Naive thymus-derived CD4-positive, alpha-beta T cell (primary cell): ENCODE results near the gene DHRS3. TPM values are rescaled to one million over a fixed set of nuclear protein-coding genes. Genes with fewer than 3 reads are reported as not detected.
A peak's percentile ranks its signal among the peaks of the same experiment; 100 is the strongest.

Source experiments
- ATAC-seq: fragments of 150-1000 bp; cut with Tn5 transposase; 2 replicates; pipeline ENCODE4 v1.10.0; 2021; ENCODE audit warnings: mild to moderate bottlenecking, moderate library complexity
- CTCF ChIA-PET: fragments of 350-600 bp; sonication (Branson Sonifier 250); formaldehyde crosslinking; loops from one replicate; lab custom pipeline; 2021; ENCODE audit warnings: antibody characterized with exemption; lab: Charles Lee
- POLR2A ChIA-PET: fragments of 350-600 bp; sonication (Branson Sonifier 250); formaldehyde crosslinking; loops from one replicate; lab custom pipeline; 2021; ENCODE audit warnings: antibody characterized with exemption, inconsistent platforms; lab: Charles Lee
- DNase-seq, 9 donors: peaks; one replicate each; pipeline versions ENCODE4 v3.0.0 to v3.0.0-alpha.2; 2020 to 2022; ENCODE audit warnings: mixed read lengths in 1 of 9
- H3K27ac ChIP-seq: one replicate; pipeline ENCODE4 v1.7.0; 2013; ENCODE audit warnings: mild to moderate bottlenecking, low read depth, low read length, moderate library complexity
- H3K27me3 ChIP-seq, 2 donors: one replicate each; pipeline ENCODE4 v1.7.0; 2013; ENCODE audit warnings: low read length in 2 of 2, mild to moderate bottlenecking in 2 of 2, moderate library complexity in 2 of 2; ENCODE audit not compliant: control insufficient read depth in 2 of 2, insufficient read depth in 2 of 2
- H3K36me3 ChIP-seq, 3 experiments: 1 replicate in 2 of 3; 2 replicates in 1 of 3; pipeline ENCODE4 v1.7.0; 2013; ENCODE audit warnings: low read length in 3 of 3, mild to moderate bottlenecking in 3 of 3, moderate library complexity in 1 of 3; ENCODE audit not compliant: insufficient read depth in 3 of 3, control insufficient read depth in 2 of 3
- H3K4me1 ChIP-seq, 2 donors: one replicate each; pipeline ENCODE4 v1.7.0; 2013; ENCODE audit warnings: low read length in 2 of 2, mild to moderate bottlenecking in 2 of 2, moderate library complexity in 1 of 2; ENCODE audit not compliant: control insufficient read depth in 2 of 2, insufficient read depth in 2 of 2
- H3K4me3 ChIP-seq: 2 replicates; pipeline ENCODE4 v1.7.0; 2013; ENCODE audit warnings: mild to moderate bottlenecking, low read length
- H3K9me3 ChIP-seq, 3 experiments: 1 replicate in 2 of 3; 2 replicates in 1 of 3; pipeline ENCODE4 v1.7.0; 2013; ENCODE audit warnings: low read length in 3 of 3; ENCODE audit not compliant: control insufficient read depth in 2 of 3
- H3K27ac Mint-ChIP-seq, 9 donors: one replicate each; pipeline ENCODE4 v1.8.0; 2020 to 2022; ENCODE audit warnings: mixed read lengths in 9 of 9, mild to moderate bottlenecking in 8 of 9, moderate library complexity in 5 of 9, inconsistent platforms in 2 of 9
- H3K27me3 Mint-ChIP-seq, 5 donors: one replicate each; pipeline ENCODE4 v1.8.0; 2021 to 2022; ENCODE audit warnings: mixed read lengths in 5 of 5, mild to moderate bottlenecking in 1 of 5
- H3K36me3 Mint-ChIP-seq, 5 donors: one replicate each; pipeline ENCODE4 v1.8.0; 2020 to 2022; ENCODE audit warnings: mixed read lengths in 5 of 5, mild to moderate bottlenecking in 3 of 5, inconsistent platforms in 1 of 5
- H3K4me1 Mint-ChIP-seq, 7 donors: one replicate each; pipeline ENCODE4 v1.8.0; 2020 to 2022; ENCODE audit warnings: mixed read lengths in 7 of 7, mild to moderate bottlenecking in 3 of 7, inconsistent platforms in 1 of 7
- H3K4me3 Mint-ChIP-seq, 10 donors: one replicate each; pipeline ENCODE4 v1.8.0; 2020 to 2022; ENCODE audit warnings: mild to moderate bottlenecking in 10 of 10, mixed read lengths in 10 of 10, moderate library complexity in 6 of 10, inconsistent platforms in 2 of 10
- H3K9me3 Mint-ChIP-seq, 11 donors: one replicate each; pipeline ENCODE4 v1.8.0; 2020 to 2022; ENCODE audit warnings: mixed read lengths in 11 of 11, mild to moderate bottlenecking in 4 of 11, inconsistent platforms in 1 of 11, moderate library complexity in 1 of 11
- intact Hi-C, 2 donors: fragments of 100-400 bp; cut with micrococcal nuclease; formaldehyde crosslinking; loops; one replicate each; pipeline ENCODE4 v1.15.1; 2023
- polyA plus RNA-seq, 2 donors: library from polyadenylated mRNA; unstranded; fragments of 300-500 nt; fragmentation: Illumina TruSeq; gene quantifications; one replicate each; pipeline ENCODE4 v1.2.3, GENCODE V29; 2021
- total RNA-seq, 6 experiments: library from RNA in 5 of 6; stranded (reverse) in 5 of 6; gene quantifications; 1 replicate in 5 of 6; 2 replicates in 1 of 6; pipeline ENCODE4 v1.2.3 and lab custom pipeline; 2021 to 2026

The DHRS3 gene
- total and polyA plus RNA-seq, 7 experiments from 2014 or later, result 39.9 to 115 (median 68.9) TPM

DNA sequence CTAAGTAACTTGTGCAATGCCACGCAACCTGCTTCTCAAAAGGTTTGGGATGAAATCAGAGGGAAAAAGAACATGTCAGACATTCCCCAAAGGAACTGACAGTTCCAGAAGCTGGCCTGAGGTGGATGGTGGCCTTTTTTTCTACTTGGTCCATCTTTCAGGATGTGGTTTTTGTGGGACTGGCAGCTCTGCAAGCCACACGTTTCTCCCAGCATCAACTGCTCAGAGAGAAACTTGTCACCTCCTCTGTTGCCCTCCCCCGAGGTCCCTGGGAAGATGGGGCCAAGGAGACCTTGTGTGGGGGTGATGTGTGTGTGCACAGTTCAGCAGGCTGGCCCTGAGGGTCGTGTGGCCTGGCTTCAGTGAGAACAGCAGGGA, 2.5 kb upstream of the DHRS3 start:
- peaks cover 0 to 10% (median 0%) of the 10 kb centered on the region in 11 donors for H3K9me3 Mint-ChIP-seq
- H3K27me3 Mint-ChIP-seq, result peaks cover 0 to 18% (median 0%) of the 10 kb centered on the region in 5 donors
- Histone ChIP-seq H3K4me1 (peaks cover 17 to 30% of the 10 kb centered on the region in 2 donors), H3K9me3 (no peaks in the 10 kb centered on the region), H3K27me3 (no peaks in the 10 kb centered on the region), H3K36me3 (peaks cover 0 to 11% (median 0%) of the 10 kb centered on the region in 3 experiments), H3K4me3 (no peak overlapping the region), H3K27ac (peak overlapping the region; percentile 1)
- H3K27ac Mint-ChIP-seq, result peak overlapping the region in 6 of 9 donors; percentile 17 to 97 (median 94)
- peaks cover 23 to 37% (median 33%) of the 10 kb centered on the region in 7 donors for H3K4me1 Mint-ChIP-seq
- ChIA-PET CTCF (interaction anchor here (0.6 to 8.1 kb wide), 14 partner anchors 10 to 569 kb away, joined by 3 to 110 read pairs (median 4); no protein-coding TSS in a partner anchor), POLR2A (interaction anchor here (0.7 to 7.4 kb wide), 4 partner anchors 19 to 301 kb away, joined by 3 to 204 read pairs (median 24); no protein-coding TSS in a partner anchor)
- DNase-seq (peak in 3 of 9 donors; percentile 24 to 36 (median 28)), ATAC-seq (no peak)
- H3K4me3 Mint-ChIP-seq, result peak overlapping the region; percentile 53 to 99 (median 99)
- intact Hi-C loops, result loop anchor here (1.0 to 2.0 kb wide), 4 partner anchors 39 to 392 kb away; no protein-coding TSS in a partner anchor
- peaks cover 0 to 7% (median 0%) of the 10 kb centered on the region in 5 donors for H3K36me3 Mint-ChIP-seq

DNA sequence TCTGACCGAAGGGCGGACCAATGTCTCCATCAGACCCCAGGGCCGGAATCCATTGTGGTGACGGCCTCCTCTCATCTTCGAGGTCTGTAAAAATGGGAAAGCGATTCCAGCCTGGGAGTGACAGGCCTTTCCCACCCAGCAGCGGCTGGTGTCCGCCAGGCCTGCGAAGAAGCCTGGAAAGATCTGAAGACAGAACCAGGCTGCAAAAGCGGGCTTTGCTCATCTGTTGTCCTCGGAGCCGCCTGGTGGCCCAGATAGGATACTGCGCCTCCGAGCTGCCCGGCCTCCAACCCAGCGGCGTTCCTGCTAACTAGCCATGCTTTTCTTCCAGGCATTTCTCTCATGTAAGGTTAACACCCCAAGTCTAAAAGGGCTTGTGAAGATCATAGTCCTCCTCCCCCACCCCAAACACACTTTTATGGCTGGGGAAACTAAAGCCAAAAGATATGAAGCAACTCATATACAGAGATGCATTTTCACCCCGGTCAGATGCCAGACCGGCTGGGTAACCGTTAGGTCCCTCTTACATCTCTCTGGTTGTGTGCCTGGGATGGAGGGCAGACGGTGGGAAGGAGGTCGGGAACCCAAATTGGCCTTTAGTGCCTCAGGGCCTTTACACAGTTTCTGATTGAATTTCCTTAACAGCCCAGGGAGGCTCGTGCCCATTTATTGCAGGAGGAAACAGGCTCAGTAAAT, 1.9 kb upstream of the DHRS3 start:
- peaks cover 27 to 41% (median 38%) of the 10 kb centered on the region in 7 donors for H3K4me1 Mint-ChIP-seq
- H3K27ac Mint-ChIP-seq, result peak overlapping the region; percentile 62 to 98 (median 94)
- intact Hi-C loops, result loop anchor here (1.0 to 10.0 kb wide), 20 partner anchors 19 to 815 kb away; partner anchors contain the start of genes CLCN6 (in 1 of the 2), MTHFR (in 1 of the 2), TNFRSF1B (in 1 of the 2) and VPS13D (in 1 of the 2)
- peaks cover 0 to 13% (median 0%) of the 10 kb centered on the region in 5 donors for H3K27me3 Mint-ChIP-seq
- peak; percentile 69 for ATAC-seq
- Histone ChIP-seq H3K27me3 (no peaks in the 10 kb centered on the region), H3K36me3 (peaks cover 0 to 11% (median 0%) of the 10 kb centered on the region in 3 experiments), H3K4me3 (peak overlapping the region; percentile 81), H3K27ac (peak overlapping the region; percentile 86), H3K9me3 (no peaks in the 10 kb centered on the region), H3K4me1 (peaks cover 22 to 35% of the 10 kb centered on the region in 2 donors)
- H3K9me3 Mint-ChIP-seq, result peaks cover 0 to 10% (median 0%) of the 10 kb centered on the region in 11 donors
- H3K36me3 Mint-ChIP-seq, result peaks cover 0 to 10% (median 0%) of the 10 kb centered on the region in 5 donors
- DNase-seq, result peak; percentile 64 to 83 (median 74)
- H3K4me3 Mint-ChIP-seq, result peak overlapping the region; percentile 90 to 99 (median 99)
- ChIA-PET CTCF (interaction anchor here (0.6 to 8.1 kb wide), 16 partner anchors 19 to 569 kb away, joined by 3 to 110 read pairs (median 4); no protein-coding TSS in a partner anchor), POLR2A (interaction anchor here (1.4 to 7.4 kb wide), 5 partner anchors 18 to 234 kb away, joined by 5 to 204 read pairs (median 22); no protein-coding TSS in a partner anchor)

DNA sequence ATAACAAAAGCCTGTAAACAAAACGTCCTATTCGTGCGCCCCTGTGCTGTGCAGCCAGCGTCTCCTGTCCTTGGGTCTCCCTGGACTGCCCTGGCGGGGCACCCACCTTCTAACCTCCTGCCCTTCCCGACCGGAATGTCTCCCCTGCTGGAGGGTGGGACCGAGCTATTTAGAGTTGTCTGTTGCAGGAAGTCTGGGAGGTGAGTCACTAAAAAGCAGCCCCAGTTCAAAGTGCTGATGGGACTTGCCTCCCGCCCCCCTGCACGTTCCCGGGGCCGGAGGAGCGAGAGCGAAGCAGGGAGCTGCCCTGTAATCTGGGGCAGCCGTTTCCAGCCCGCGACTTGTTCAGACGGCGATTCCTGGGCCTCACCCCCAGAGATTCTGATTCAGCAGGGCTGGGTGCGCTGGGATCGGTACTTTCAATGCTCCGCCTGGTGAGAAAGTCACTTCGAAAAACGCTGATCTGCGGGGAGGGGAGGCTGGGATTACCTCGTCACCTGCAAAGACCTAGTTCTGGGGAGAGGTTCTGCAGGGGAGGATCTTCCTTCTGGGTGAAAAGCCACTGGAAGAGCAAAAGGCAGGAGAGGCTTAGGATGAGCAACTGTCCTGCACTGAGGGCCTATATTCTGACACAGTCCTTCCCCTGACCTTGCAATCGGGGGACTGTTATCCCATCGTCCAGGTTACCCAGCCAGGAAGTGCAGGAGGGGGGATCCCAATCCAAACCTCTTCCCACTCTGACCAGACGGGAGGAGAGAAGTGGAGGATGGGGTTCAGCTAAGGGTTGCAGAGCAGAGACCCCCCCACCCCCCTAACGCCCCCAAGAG, 1.2 kb upstream of the DHRS3 start:
- Mint-ChIP-seq H3K27ac (peak overlapping the region; percentile 94 to 98 (median 97)), H3K9me3 (peaks cover 0 to 10% (median 0%) of the 10 kb centered on the region in 11 donors), H3K4me1 (peaks cover 33 to 49% (median 46%) of the 10 kb centered on the region in 7 donors), H3K4me3 (peak overlapping the region; percentile 90 to 99 (median 99)), H3K27me3 (peaks cover 0 to 13% (median 0%) of the 10 kb centered on the region in 5 donors), H3K36me3 (peaks cover 0 to 12% (median 0%) of the 10 kb centered on the region in 5 donors)
- DNase-seq (peak; percentile 32 to 70 (median 54)), ATAC-seq (peak; percentile 34)
- Histone ChIP-seq H3K27ac (peak overlapping the region; percentile 86), H3K4me1 (peaks cover 30 to 41% of the 10 kb centered on the region in 2 donors), H3K9me3 (no peaks in the 10 kb centered on the region), H3K27me3 (no peaks in the 10 kb centered on the region), H3K36me3 (peaks cover 0 to 11% (median 0%) of the 10 kb centered on the region in 3 experiments), H3K4me3 (peak overlapping the region; percentile 81)
- intact Hi-C loops, result loop anchor here (1.0 to 10.0 kb wide), 18 partner anchors 18 to 814 kb away; partner anchors contain the start of genes CLCN6 (in 1 of the 2), MTHFR (in 1 of the 2), TNFRSF1B (in 1 of the 2) and VPS13D (in 1 of the 2)
- POLR2A ChIA-PET, result interaction anchor here (0.8 to 7.4 kb wide), 14 partner anchors 17 to 296 kb away, joined by 3 to 204 read pairs (median 5); no protein-coding TSS in a partner anchor
- CTCF ChIA-PET, result interaction anchor here (0.6 to 8.1 kb wide), 18 partner anchors 18 to 347 kb away, joined by 3 to 110 read pairs (median 4); no protein-coding TSS in a partner anchor

DNA sequence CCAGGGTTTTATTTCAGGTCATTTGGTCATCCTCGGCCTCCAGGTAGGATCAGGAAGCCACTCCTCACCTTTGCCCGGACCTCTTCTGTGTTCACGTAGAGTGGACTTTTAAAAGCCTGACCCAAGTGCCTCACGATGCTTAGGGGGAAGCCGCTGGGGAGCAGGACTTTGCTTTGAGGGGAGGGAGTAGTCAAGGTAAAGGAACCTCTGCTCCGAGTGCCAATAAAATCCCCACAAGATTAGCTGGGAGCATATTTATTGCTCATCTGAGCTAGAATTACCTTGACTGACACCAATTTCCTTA, 603 bp upstream of the DHRS3 start:
- ChIA-PET POLR2A (interaction anchor here (0.8 to 7.4 kb wide), 16 partner anchors 17 to 296 kb away, joined by 3 to 204 read pairs (median 5); no protein-coding TSS in a partner anchor), CTCF (interaction anchor here (0.6 to 8.1 kb wide), 13 partner anchors 17 to 347 kb away, joined by 3 to 110 read pairs (median 6); no protein-coding TSS in a partner anchor)
- H3K4me1 ChIP-seq, result peaks cover 35 to 41% of the 10 kb centered on the region in 2 donors

DNA sequence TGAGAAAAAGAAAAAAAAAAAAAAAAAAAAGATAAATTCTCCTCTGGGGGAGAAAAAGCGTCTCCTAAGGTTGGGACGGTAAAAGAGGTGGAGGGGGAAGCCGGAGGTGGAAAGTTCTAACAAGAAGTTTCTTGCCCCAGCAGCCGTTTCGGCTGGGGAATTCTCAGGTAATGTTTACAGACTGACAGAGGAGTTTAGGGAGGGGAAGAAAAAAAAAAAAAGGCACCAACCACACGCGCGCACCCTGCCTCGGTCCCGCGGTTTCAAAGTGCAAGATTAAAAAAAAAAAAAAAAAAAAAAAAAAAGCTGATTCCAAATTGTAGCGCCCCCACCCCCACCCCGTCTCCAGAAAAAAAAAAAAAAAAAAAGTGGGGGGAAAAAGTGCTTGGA, 504 bp downstream of the DHRS3 start:
- Histone ChIP-seq H3K4me1 (peaks cover 36 to 41% of the 10 kb centered on the region in 2 donors), H3K27ac (peak overlapping the region; percentile 86)
- intact Hi-C loops, result loop anchor here (1.0 to 10.0 kb wide), 10 partner anchors 13 to 813 kb away; partner anchors contain the start of genes CLCN6 (in 1 of the 2), MTHFR (in 1 of the 2), TNFRSF1B (in 1 of the 2) and VPS13D (in 1 of the 2)

More for the DNA sequence above, 603 bp upstream of the DHRS3 start:
- Histone ChIP-seq H3K27me3 (no peaks in the 10 kb centered on the region), H3K4me3 (peak overlapping the region; percentile 81), H3K36me3 (peaks cover 0 to 11% (median 0%) of the 10 kb centered on the region in 3 experiments), H3K9me3 (no peaks in the 10 kb centered on the region), H3K27ac (peak overlapping the region; percentile 86)
- Mint-ChIP-seq H3K27me3 (peaks cover 0 to 13% (median 0%) of the 10 kb centered on the region in 5 donors), H3K9me3 (peaks cover 0 to 10% (median 0%) of the 10 kb centered on the region in 11 donors), H3K36me3 (peaks cover 0 to 12% (median 0%) of the 10 kb centered on the region in 5 donors), H3K27ac (peak overlapping the region; percentile 94 to 98 (median 97)), H3K4me3 (peak overlapping the region; percentile 90 to 99 (median 99)), H3K4me1 (peaks cover 33 to 55% (median 51%) of the 10 kb centered on the region in 7 donors)
- DNase-seq, result no peak
- intact Hi-C loops, result loop anchor here (1.0 to 10.0 kb wide), 9 partner anchors 144 to 814 kb away; partner anchors contain the start of genes CLCN6 (in 1 of the 2), MTHFR (in 1 of the 2), TNFRSF1B (in 1 of the 2) and VPS13D (in 1 of the 2)
- ATAC-seq, result no peak

More for the DNA sequence above, 504 bp downstream of the DHRS3 start:
- peak in 8 of 9 donors; percentile 45 to 83 (median 60) for DNase-seq
- no peaks in the 10 kb centered on the region for H3K27me3 ChIP-seq
- peak overlapping the region; percentile 94 to 98 (median 97) for H3K27ac Mint-ChIP-seq
- H3K9me3 Mint-ChIP-seq, result peaks cover 0 to 10% (median 0%) of the 10 kb centered on the region in 11 donors
- peaks cover 0 to 20% (median 0%) of the 10 kb centered on the region in 5 donors for H3K36me3 Mint-ChIP-seq
- ChIA-PET POLR2A (interaction anchor here (0.7 to 7.4 kb wide), 14 partner anchors 16 to 408 kb away, joined by 3 to 204 read pairs (median 5); no protein-coding TSS in a partner anchor), CTCF (interaction anchor here (0.6 to 8.1 kb wide), 8 partner anchors 16 to 321 kb away, joined by 3 to 110 read pairs (median 4); no protein-coding TSS in a partner anchor)
- H3K27me3 Mint-ChIP-seq, result peaks cover 0 to 11% (median 0%) of the 10 kb centered on the region in 5 donors
- peak overlapping the region; percentile 81 for H3K4me3 ChIP-seq
- peaks cover 0 to 11% (median 0%) of the 10 kb centered on the region in 3 experiments for H3K36me3 ChIP-seq
- peak; percentile 61 for ATAC-seq
- H3K4me1 Mint-ChIP-seq, result peaks cover 37 to 66% (median 62%) of the 10 kb centered on the region in 7 donors
- no peaks in the 10 kb centered on the region for H3K9me3 ChIP-seq
- peak overlapping the region; percentile 90 to 99 (median 99) for H3K4me3 Mint-ChIP-seq
